Ramos (cell line): Measurements from ENCODE around the gene ATXN7L1.
"Not testable (repeated sequence)": the region's sequence is repeated elsewhere in the genome, so short reads cannot be mapped to it uniquely, and the experiment has no call there.

Experiments
- in situ Hi-C: fragments of 300-500 bp; cut with MboI; formaldehyde crosslinking; loops from one replicate; pipeline ENCODE4 v1.14.3; 2022; ENCODE audit warnings: low sequenced_read_pairs; ENCODE audit not compliant: unreplicated experiment

The ATXN7L1 gene

GRCh38 chr7:105715528-105715927, 160.9 kb downstream of the ATXN7L1 start:
- in situ Hi-C loops: no loop called here

GRCh38 chr7:105713488-105714465, 162.6 kb downstream of the ATXN7L1 start:
- in situ Hi-C loops: no loop called here

- in situ Hi-C loops: no loop called here
Observed at GRCh38 chr7:105712877-105713276, 163.5 kb downstream of the ATXN7L1 start.

DNA sequence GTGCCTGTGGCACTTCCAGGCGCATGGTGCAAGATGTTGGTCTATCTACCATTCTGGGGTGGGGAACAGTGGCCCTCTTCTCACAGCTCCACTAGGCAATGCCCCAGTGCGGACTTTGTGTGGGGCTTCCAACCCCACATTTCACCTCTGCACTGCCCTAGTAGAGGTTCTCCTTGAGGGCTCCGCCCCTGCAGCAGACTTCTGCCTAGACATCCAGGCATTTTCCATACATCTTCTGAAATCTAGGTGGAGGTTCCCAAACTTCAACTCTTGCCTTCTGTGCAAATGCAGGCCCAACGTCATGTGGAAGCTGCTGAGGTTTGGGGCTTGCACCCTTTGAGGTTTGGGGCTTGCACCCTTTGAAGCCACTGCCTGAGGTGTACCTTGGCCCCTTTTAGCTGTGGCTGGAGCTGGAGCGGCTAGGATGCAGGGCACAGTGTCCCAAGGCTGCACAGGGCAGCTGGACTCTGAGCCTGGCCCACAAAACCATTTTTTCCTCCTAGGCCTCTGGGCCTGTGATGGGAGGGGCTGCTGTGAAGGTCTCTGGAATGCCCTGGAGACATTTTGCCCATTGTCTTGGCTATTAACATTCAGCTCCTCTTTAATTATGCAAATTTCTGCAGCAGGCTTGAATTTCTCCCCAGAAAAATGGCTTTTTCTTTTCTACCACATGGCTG, 164.5 kb downstream of the ATXN7L1 start:
- in situ Hi-C loops: no loop called here

GRCh38 chr7:105710720-105711119, 165.7 kb downstream of the ATXN7L1 start:
- in situ Hi-C loops: not testable (repeated sequence)

DNA sequence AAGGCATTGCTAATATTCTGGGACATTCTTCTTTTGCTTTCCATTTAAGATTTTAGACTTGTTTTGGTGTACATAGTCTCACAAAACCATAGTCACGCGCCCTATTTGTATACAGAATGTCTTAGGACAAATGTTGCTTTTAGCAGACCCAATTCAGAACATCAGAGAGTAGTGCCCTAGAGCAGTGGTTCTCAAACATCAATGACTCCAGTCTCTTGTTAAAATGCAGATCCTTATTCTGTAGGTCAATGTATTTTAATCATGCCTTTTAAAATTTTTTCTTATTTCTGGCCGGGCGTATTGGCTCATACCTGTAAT, 167.7 kb downstream of the ATXN7L1 start:
- in situ Hi-C loops: no loop called here

DNA sequence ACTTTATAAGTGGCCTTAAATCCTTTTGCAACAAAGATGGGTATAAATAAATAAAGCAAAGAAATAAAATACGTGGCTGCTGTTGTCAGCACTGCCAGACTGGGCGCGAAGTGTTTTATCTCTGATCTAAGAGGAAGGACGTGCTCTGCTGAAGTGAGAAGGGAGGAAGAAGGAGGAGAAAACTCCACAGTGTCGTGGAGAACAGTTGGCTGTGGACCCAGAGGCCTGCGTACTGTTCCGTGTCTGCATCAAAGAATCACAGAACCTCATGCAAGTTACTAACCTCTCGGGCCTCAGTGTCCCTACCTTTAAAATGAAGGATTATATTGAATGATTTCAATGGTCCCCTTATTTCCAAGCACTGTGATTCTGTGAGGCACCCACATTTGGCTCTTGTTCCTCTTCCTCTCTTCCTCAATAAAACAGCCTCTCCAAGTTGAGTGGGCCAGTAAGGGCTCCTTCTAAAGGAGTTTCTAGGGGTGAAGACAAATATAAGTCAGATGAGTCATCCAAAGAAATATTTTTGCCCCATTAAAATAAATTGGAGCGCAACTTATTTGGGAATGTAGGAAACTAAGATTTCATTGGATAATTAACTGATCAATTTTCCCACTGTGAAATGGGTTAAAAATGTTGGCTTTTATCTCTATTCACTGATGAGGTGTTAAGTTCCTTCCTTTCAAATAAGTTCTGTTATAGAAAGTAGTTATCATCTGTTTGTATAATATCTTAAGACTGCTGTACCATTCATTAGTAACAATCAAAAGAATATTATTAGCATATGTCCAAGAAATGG, 168.2 kb downstream of the ATXN7L1 start:
- in situ Hi-C loops: no loop called here

GRCh38 chr7:105707381-105707780, 169.0 kb downstream of the ATXN7L1 start:
- in situ Hi-C loops: no loop called here

GRCh38 chr7:105705427-105705826, 171.0 kb downstream of the ATXN7L1 start:
- in situ Hi-C loops: no loop called here

DNA sequence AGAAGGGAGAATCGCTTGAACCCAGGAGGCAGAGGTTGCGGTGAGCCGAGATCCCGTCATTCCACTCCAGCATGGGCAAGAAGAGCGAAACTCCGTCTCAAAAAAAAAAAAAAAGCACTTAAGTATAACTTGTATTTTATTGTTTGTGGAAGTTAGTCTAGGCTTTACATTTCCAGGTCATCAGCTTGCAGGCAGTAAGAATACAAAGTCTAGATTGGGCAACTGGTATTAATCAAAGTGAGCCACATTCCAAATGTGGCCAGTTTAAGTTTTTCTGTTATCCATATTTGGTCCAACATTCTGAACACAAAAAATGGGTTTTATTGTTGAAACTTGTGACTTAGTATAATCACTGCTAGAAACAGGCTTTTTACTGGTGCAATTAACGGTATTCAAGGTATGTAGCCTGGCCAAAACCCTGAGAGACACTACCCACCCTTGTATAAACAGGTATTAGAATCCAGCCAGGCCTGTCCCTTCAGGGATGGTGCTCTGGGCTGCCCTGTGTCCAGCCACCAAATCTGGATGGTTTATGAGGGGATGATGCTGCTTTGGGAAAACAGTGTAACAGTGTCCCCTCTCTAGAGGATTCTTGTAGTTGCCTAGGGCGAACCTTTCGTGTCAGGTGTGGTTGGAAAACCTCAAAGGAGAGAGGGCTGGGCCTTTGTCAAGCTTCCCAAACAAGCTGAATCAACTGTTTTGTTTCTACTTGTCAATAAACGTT, 173.0 kb downstream of the ATXN7L1 start:
- in situ Hi-C loops: no loop called here

DNA sequence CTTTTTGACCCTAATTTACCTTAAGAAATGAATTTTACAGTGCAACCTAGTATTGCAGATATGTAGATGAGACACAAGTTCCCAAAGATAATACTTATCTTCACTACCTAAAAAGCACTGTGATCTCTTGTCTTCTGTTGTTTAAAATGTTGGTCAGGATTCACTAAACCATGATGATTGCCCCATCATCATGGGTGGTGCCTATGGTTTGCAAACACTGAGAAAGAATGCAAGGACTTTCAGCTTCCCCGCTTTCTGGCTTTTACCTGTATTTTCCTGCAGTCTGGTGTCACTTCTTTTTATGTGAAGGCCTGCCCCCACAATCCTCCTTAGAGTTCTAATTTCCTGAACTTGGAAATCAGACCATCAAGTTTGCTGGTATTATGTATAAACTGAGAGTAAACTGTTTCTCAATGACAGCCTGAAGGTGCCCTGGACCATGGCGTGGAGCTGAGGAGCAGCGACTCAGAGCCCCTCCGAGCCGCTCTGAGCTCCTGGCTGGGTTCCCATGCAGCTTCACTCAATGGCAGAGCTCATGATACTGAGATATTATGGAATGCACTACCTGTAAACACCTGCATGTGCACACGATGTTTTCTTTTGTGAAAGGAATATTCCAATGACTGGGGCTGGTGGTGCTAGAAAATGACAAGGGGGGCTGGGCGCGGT, 176.7 kb downstream of the ATXN7L1 start:
- in situ Hi-C loops: no loop called here

DNA sequence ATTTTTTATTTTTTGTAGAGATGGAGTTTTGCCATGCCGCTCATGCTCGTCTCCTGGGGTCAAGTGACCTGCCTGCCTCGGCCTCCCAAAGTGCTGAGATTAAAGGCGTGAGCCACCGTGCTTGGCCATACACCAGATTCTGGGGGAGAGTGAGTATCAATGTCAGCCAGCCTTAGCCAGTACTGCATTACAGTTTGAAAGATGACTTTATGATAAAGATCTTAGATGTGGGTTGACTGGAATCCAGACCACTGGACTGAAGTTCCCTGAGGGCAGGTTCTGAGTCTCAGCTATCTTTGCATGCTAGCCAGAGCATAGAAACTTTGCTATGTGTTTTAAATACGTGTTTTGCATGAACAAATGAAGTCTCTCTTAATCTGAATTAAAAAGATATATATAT, 177.9 kb downstream of the ATXN7L1 start:
- in situ Hi-C loops: no loop called here

DNA sequence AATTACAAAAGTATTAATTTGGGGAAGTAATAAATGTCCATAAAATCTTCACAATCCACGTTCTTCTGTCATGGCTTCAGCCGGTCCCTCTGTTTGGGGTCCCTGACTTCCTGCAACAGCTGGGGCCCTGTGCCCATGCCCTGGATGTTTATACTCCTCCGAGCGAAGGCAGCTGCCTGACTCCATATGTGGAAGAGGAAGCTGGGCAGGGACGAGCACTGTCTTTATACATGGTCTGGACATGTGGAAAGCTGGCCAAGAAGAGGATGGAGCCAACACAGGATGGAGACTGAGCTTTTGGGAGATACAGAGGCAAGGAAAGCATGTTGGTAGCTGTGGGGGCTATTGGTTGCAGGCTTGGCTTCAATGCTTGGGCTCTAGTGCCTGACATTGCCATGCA, 178.6 kb downstream of the ATXN7L1 start:
- in situ Hi-C loops: no loop called here

DNA sequence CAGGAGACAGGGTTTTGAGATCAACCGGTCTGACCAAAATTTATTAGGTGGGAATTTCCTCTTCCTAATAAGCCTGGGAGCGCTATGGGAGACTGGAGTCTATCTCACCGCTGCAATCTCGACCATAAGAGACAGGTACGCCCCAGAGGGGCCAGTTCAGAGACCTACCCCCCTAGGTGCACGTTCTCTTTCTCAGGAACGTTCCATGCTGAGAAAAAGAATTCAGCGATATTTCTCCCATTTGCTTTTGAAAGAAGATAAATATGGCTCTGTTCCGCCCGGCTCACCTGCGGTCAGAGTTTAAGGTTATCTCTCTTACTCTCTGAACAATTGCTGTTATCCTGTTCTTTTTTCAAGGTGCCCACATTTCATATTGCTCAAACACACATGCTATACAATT, 179.2 kb downstream of the ATXN7L1 start:
- in situ Hi-C loops: not testable (repeated sequence)

DNA sequence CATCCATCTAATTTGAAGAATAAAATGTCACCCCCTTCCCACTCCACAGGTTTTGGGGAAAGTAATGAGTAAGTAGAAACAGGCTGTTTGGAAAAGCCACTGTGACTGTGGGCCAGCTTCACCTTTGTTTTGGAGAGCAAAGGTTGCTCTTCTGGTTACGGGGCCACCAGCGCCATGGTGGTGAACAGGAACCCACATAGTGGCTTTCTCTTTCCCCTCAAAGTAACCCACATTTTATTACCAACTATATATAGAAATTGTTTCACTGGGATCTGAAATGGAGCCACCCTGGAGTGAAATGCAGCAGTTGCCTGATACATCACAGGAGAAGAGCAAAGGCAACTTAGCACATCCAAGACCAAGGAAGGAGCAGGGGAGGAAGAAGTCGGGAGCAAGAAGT, 182.8 kb downstream of the ATXN7L1 start:
- in situ Hi-C loops: no loop called here

DNA sequence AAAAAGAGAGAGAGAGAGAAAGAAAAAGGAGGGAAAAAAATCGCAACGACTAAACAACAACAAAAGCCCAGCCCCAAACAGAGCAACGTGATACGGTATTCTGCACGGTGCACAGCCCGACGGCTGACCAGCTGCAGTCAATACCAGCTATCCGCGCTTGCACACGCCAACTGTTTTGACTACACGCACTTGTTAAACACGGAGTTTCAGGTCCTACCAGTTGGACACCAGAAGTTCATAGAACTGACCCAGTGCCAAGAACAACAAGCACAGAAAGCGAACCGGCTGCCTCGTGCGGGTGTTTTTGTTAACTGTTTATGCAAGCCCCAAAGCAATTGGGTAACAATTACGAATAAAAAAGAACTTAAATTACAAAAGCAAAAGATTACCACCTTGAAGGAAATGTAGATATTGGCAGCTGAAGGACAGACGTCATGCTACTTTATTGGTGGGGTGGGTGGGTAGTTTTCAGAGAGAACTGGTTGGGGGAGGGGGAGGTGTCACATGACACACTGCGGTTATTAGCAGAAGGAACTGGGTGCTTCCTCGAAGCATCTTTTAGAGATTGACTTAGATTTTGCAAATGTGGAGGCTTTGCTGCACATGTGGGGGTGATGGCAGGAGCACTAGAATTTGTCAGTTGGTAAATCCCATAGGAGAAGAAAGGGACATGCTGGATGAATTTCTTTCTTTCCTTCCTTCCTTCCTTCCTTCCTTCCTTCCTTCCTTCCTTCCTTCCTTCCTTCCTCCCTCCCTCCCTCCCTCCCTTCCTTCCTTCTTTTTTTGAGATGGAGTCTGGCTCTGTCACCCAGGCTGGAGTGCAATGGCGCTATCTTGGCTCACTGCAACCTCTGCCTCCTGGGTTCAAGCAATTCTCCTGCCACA, 184.5 kb downstream of the ATXN7L1 start:
- in situ Hi-C loops: no loop called here

GRCh38 chr7:105691082-105691679, 185.2 kb downstream of the ATXN7L1 start:
- in situ Hi-C loops: no loop called here

GRCh38 chr7:105690325-105690945, 186.0 kb downstream of the ATXN7L1 start:
- in situ Hi-C loops: no loop called here
